Inflammatory macrophage treated with lipopolysaccharide for 1 hour (primary cell): ENCODE measurements around the gene MAMLD1.

ENCODE experiments used
- DNase-seq, 2 donors: peaks; one replicate each; pipeline ENCODE4 v3.0.0-alpha.2; 2020 to 2022

MAMLD1 gene

DNA sequence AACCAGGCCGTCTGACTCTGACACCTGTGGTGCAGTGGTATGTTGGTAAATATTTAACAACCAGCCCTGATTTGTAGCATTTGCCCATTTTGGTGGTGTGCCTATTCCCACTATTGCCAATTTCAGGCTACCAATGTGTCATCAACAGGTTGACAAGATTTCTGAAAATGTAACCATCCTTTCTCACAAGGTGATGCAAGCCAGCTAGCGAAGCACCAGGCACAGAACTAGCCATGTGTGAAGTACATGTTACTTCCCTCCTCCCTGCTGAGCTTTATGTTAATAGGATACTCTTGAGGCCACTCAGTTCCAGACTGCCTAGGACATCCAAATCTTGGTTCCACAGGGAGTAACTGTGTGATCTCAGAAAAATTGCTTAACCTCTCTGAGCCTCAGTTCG is 7.2 kb upstream of the MAMLD1 start:
- DNase-seq: no peak

GRCh38 chrX:150357790-150358189 is 5.3 kb upstream of the MAMLD1 start:
- no peak for DNase-seq

GRCh38 chrX:150358651-150359050 is 4.5 kb upstream of the MAMLD1 start:
- DNase-seq: no peak

- DNase-seq: no peak
Measured at GRCh38 chrX:150360331-150360730, 2.8 kb upstream of the MAMLD1 start.

DNA sequence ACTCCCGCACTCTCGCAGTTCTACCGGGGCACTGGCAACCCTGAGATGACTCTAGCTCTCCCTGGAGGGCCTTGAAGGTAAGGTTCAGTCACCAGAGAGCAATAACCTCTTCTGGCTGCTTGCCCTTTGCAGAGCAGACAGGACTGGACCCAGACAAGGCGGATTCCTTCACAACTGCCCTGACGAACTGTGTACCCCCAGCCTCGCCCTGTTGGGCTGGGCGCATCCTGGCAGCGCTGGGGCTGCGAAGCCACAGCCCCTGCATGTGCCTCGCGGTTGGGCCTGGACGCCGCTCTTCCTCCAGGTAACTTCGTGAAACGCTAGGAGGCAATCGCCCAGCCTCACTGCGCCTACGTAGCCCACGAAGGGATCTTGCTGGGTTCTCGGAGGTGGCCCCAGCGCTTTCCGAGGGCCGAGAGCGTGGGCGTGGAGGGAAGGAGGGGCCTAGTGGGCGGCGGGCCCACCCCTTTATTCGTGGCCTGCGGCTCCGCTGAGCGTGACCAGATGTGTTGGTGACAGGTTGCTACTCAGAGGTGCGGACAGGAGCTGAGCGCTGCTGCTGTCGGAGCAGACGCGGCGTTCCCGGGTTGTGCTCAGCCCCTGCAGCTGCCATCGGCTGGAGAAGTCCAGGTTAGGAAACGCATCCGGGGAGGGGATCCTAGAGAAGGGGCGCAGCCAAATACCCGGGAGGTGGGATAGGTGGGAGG is 1.9 kb upstream of the MAMLD1 start:
- peak in 1 of 2 donors; percentile 2 for DNase-seq

- DNase-seq: no peak
Measured at GRCh38 chrX:150361777-150362351, 1.3 kb upstream of the MAMLD1 start.

DNA sequence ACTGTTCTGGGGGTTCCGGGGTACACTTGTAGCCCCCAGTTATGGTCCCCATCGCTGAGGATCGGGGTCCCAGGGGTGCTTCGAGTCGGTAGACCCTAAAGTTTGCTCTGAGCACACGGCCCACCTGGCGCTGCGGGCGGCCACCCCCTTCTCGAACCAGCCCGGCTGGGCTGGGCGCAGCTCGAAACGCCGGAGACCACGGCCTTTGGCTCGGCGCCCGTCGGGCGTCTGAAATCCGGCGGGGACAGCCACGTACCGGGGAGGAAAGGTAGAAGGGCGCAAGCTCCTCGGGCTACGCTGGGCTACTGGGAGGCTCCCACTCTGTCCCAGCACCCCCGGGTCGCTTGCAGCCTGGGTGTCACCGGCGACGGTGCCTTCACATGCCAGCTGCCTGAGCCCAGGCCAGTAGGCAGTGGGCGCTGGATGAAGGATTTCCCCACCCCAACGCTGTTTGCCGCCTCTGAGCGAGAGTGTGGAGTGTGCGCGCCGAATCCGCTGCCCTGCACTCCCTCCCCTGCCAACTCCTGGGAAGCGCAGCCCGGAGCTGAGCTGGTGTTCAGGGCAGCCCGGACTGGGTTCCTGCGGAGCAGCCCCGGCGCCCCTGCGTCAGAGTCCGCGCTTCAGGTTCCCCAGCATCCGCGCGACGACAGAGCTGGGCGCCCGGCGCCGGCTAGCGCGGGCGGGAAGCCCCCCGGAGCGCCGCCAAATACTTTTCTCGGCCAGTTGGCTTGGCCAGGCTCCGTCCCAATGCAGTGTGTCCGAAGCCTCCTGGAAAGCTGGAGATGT is 637 bp downstream of the MAMLD1 start:
- DNase-seq: peak; percentile 27 to 42

DNA sequence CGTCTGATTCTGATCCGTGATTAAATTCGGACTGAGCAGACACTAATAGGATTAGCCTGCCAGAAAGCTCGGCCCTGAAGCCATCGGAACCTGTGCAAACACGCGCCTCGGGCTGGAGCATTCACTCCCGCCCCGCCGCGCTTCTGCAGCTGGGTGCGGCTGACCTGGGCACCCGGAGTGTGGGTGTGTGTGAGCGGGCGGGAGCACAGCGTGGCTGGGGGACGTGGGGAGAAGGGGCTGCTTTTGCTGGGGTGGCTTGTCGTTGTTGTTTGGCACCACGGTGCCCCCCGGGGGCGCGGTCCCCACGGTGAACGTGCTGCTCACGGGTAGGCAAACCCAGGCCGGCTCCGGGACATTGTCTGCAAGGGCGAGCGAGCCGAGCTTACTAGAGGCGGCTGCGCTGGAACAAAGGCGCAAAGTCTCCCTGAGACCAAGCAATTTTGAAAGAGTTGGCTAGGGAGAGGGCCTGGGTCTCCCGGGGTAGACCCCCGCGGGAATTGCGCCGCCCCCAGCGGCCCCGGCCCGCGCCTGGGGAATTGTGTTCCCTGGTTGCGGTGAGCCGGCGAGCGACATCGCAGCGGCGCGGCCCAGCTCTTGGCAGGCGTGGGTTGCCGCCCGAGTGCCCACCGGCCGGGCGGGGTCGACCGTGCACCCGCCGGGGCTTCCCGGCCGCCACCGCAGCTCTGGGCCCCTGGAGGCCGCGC is 1.4 kb downstream of the MAMLD1 start:
- DNase-seq: peak in 1 of 2 donors; percentile 30

DNA sequence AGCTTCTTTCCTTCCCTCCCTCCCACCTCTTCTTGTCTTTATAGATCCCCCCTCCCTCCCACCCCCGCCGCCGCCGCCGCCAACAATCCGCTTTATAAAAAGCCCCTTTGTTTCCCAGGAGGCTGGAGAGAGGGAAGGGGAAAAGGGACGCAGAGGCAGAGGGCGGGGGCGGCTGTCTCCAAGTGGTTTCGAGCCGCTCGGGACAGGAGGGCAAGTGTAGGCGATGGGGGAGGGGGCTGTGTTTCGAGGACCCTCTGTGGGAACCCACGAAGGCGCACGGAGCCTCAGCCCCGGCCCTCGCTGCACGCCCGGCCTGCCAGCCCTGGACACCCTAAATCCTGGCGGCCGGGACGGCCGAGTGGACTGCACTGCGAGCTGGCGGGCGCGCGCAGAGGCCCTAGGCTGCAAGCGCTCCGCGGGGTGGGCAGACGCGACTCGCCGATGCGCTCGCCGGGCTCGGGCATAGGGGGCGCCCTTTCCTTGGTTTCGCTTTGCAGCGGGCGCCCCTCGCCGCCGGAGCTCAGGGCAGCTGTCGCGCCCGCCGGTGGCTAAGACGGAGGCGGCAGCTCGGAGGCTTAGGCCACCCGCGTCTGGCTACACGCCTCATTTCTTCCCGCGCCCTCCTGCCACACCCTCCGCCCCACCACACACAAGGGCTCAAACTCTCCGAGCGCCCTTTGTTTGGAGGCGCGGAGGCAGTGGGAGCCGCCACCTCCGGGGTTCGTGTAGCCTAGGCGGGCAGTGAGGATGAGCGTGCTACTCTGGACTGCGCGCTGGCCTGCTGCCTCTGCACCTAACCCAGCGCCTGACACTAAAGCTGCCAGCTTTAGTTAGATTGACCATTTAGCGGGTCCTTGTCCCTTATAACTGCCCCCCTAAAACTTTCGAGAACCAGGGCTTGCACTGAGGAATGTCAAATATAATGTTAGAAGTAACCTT is 2.2 kb downstream of the MAMLD1 start:
- DNase-seq: peak; percentile 56 to 61

DNA sequence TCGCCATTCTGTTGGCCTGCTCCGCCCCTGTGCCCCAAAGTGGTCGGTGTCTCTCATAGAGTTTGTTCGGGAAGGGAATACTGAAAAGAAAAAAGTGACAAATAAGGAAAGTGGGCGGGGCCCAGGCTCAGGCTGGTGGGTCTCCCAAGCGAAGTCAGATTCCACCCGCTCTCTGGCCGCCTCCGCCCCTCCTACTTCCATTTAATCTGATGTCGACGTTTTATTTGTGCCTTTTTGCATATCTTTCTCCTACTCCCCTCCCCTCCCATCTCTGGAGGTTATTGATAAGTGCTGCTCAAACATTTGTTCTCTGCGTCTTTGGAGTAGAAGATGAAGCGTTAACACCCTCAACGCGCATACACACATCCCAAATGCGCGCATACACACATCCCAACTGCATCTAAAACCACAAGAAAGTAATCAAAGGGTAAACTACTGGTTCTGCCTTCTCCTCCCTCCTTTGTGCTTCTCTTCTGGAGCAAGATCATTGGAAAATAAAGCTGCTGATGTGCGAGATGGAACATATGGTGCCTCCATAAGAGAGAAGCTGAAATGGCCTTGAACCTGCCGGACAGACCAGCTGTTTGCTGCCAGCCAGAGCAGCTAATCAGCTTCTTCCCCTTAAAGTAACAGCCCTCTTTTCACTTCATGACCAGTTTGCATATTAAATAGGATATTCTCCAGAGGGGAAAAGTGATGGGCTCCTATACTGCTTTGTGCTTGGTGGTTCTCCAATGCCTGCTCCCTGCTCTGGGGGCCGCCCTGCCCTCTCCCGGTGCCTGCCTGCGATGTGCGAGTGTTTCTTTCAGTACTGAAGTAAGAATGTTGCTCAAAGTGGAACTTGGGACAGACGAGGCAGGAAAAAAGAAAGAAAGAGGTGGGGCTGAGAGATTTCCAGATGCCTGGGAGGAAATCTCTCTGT is 3.1 kb downstream of the MAMLD1 start:
- peak; percentile 22 to 38 for DNase-seq

DNA sequence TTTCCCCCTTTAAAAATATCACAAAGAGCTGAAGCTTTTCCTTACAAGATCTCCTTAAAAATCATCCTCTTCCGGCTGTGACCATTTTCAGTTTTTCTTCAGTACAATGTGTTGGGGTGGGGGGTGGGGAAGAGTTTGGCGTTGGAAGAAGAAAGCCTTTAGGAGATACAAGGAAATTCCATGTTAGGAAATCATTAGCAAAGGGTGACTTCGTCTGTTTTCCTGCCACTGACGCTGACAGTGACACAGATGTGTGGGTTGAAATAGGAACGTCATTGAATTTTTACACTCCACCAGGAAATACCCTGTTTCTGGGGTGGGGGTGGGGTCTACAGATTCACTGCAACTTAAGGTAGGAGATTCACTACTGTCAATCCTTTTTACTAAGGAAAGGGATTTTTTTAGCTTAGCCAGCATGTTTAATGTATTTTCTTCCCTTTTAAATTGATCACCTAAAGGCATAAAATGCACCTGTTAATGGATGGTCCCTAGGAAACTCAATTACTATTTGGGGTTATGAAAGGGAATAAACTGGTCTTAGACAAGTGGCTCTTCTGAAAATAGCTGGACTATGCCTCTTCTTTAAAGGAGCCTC is 3.9 kb downstream of the MAMLD1 start:
- peak; percentile 76 to 89 for DNase-seq

DNA sequence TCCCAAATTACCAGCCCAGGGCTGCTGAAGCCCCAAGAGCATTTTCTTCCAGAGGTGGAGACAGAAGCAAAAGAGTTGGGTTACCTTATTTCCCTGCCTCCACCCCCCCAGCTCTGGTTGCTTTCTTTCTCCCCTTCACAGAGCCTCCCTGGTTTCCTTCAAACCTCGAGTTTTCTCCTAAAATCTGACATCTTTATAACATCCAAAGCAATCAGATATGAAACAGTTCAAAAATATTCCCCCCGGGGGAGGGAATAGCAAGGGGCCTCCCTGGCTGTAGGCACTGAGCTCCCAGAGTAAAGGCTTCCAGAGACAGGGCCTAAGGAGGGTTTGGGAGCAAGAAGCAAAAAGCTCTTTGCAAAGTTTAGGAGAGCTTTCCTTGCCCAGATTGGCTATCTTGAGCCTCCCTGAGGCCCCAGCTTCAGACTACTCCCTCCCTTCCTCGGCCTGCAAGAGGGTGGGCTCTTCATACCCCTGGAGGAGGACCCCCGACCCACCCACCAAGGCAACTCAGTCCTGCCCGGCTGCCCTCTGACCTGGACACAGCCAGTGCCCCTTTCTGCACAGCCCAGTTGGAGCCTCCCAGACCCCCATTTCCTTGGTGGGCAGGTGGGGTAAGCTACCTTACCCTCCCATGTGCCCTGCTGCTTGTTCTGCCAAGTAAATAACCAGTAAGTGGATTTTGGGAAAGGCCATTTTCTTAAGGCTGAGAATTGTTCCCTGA is 7.6 kb downstream of the MAMLD1 start:
- DNase-seq: no peak

DNA sequence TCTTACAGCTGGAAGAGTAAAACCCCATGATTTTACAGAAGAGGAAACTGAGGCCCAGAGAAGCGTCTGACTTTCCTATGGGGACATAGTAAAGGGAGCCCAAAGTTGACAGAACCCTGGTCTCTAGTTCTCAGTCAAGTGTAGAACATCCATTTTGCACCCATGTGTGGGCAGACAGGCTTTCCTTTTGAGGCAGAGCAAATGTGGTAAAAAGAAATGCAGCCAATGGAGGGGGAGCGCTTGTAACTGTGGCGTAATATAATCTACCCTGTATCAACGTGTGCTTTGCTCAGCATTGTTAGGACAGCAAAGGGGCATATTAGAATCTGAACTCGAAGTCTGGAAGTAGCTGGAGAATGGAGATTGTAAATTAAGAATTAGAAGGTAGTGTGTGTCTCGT is 8.8 kb downstream of the MAMLD1 start:
- DNase-seq: no peak

- DNase-seq: no peak
Measured at GRCh38 chrX:150372280-150372679, 9.2 kb downstream of the MAMLD1 start.

GRCh38 chrX:150372756-150373155 is 9.6 kb downstream of the MAMLD1 start:
- DNase-seq: no peak

DNA sequence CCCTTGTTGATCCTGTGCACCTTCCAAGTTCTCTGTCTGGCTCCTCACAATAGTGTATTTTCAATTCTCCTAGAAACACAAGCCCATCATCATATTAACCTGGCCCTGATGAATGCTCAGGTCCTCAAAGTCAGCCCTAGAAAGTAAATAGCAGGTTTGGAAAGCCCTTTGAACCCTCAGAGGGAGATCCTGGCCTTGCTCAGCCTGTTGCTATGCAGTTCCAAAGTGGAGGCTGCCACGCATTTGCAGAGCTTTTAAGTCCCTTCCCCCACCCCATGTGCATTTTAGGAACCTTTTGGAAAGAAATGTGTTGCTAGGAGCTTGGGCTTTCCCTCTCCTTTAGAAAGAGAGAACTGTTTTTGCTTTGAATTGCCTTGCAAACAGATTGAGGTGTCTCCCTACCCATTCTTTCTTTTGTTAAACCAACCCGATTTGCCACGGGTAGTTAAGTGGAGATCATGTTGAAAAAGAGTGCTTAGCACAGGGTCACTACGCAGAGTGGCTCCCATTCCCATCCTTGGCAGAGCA is 12.2 kb downstream of the MAMLD1 start:
- DNase-seq: no peak

DNA sequence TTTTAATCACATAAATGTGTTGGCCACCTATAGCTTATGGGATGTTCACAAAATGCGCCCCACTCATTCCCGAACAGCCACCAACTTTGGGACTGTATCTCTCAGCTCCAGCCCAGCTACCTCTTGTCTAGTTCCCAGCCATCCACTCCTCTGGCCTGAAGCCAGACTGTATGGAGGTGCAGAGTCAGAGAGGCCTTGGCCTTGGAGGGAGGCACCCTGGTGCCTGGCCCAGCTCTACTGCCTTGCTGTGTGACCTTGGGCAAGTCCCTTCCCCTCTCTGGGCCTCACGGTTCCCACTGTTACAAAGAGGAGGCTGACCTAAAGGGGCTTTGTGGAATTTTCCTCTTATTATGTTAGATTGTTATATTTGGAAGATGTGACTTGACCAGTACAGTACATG is 13.9 kb downstream of the MAMLD1 start:
- DNase-seq: no peak

DNA sequence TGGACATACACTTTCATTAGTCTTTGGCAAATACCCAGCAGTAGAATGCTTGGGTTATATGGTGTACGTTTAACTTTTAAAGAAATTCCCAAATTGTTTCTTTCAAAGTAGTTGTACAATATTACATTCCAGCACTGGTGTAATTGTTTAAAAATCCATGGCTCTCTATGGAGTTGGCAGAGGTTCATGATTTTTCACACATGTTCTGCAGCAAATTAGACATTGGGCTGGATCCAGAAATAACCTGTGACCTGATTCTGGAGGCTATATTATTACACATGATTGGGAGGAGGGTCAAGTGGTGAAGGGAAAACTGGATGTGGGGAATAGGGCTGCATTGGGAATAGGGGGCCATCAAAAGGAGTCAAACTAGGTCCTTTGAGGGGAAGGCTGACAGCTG is 41.9 kb downstream of the MAMLD1 start:
- DNase-seq: no peak

GRCh38 chrX:150405576-150405975 is 42.5 kb downstream of the MAMLD1 start:
- no peak for DNase-seq

GRCh38 chrX:150406596-150406995 is 43.5 kb downstream of the MAMLD1 start:
- DNase-seq: no peak
